Measurements from ENCODE around the gene NFASC. TPM values are rescaled to one million over a fixed set of nuclear protein-coding genes. Genes with fewer than 3 reads are reported as not detected.

The NFASC gene
- total RNA-seq, 1 experiment from 2014 or later, result 16.9 TPM

DNA sequence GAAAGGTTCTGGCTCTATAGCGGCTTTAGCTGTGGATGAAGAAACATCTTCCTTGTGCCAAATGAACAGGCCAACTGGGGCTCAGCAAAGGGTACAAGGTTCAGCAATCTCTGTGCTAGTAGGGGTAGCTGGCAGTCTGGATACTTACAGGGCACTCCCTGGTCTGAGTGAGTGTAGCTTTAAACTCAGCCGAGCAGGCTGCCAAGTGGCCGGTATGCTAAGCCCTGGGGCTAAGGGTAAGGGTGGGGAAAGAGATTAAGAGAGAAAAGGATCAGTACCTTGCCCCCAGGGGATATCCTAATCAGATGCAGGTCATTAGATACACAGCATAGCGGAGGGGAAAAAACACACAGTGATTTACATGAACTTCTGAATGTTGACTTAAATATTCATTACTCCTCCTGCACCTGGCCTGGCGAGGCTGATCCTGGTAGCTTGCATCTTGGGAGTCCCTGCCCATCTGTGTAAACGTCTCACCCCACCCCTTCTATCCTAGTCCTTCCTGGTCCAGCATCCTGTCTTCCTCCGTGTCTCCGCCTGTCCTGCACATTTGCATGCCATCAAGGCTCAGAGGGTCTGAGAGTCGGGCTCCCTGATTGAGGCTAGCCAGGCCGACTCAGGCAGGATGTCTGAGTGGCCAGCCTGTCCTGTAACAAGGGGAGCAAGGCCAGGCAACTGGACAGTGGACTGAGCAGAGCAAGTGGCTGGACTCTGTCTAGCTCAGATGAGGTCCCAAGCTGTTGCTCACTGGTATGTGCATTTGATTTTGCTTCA is 132.9 kb downstream of the NFASC start:
- H3K4me1 ChIP-seq (ENCODE audit: control insufficient read depth, insufficient read depth, low read length), result no peaks in the 10 kb centered on the region
- no peaks in the 10 kb centered on the region for H3K9me3 ChIP-seq (ENCODE audit: control insufficient read depth, insufficient read depth, low read depth, low read length)
- in situ Hi-C loops (cut with HindIII; ENCODE audit: low pct_unique_long_range_greater_than_20kb, low sequenced_read_pairs) (no loop called here), intact Hi-C loops (cut with micrococcal nuclease; ENCODE audit: unreplicated experiment) (no loop called here)
- no peak overlapping the region for H3K4me3 ChIP-seq (ENCODE audit: low read depth in 2 of 2, low read length in 2 of 2)
- POLR2A ChIA-PET, result no interaction called here
- DNase-seq (ENCODE audit: low read depth, low spot score), result no peak
- ATAC-seq, result no peak; the same call in 1 of the 2 replicates
- H3K27me3 ChIP-seq (ENCODE audit: control insufficient read depth, insufficient read depth, low read length), result peaks cover 5% of the 10 kb centered on the region
- CTCF ChIA-PET, result interaction anchor here (1.6 kb wide), 1 partner anchor 14 kb away, joined by 4 read pairs; no protein-coding TSS in a partner anchor
- no peak for TF ChIP-seq POLR2AphosphoS5 (IDR thresholded peaks at IDR 0.05; ENCODE audit: low read depth, low read length)
- no peak for TF ChIP-seq CTCF (IDR thresholded peaks at IDR 0.05)
- no peak for TF ChIP-seq SIN3A (IDR thresholded peaks at IDR 0.05; ENCODE audit: borderline replicate concordance, insufficient read depth, low read depth, low read length)
- TF ChIP-seq REST (IDR thresholded peaks at IDR 0.05; ENCODE audit: insufficient read depth in 1 of 2, low read depth in 2 of 2, low read length in 1 of 2), result no peak
- TF ChIP-seq TCF7L2 (IDR thresholded peaks at IDR 0.05; ENCODE audit: low read depth, low read length), result no peak
- no peak overlapping the region for H3K27ac ChIP-seq (ENCODE audit: low read length)
- no TSS peak for BruUV-seq (replicated peaks)
- H3K36me3 ChIP-seq (ENCODE audit: control insufficient read depth, insufficient read depth, low read length), result no peaks in the 10 kb centered on the region

DNA sequence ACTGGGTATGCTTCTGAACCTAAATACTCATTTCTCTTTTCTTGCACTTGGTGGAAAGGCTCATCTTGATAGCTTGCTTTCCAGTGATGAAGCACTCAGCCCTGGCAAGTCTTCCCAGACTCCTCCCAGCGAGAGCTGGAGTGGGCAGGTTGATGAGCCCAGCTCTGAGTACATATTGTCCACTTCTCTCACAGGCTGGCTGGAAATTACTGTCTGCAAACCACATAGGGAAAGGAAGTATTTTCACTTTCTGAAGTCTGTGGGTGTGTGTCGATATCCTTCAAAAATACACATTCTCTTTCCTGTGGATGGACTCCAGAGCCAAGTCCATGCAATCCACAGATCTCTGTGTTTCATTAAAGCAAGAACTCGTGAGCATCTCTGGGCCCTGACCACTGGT is 133.7 kb downstream of the NFASC start:
- DNase-seq (ENCODE audit: low read depth, low spot score) (no peak), ATAC-seq (no peak)
- no peak overlapping the region for H3K27ac ChIP-seq (ENCODE audit: low read length)
- POLR2A ChIA-PET, result no interaction called here
- peaks cover 5% of the 10 kb centered on the region for H3K27me3 ChIP-seq (ENCODE audit: control insufficient read depth, insufficient read depth, low read length)
- H3K4me3 ChIP-seq (ENCODE audit: low read depth in 2 of 2, low read length in 2 of 2), result no peak overlapping the region
- CTCF ChIA-PET, result no interaction called here
- no peaks in the 10 kb centered on the region for H3K4me1 ChIP-seq (ENCODE audit: control insufficient read depth, insufficient read depth, low read length)
- TF ChIP-seq POLR2AphosphoS5 (IDR thresholded peaks at IDR 0.05; ENCODE audit: low read depth, low read length) (no peak), SIN3A (IDR thresholded peaks at IDR 0.05; ENCODE audit: borderline replicate concordance, insufficient read depth, low read depth, low read length) (no peak), CTCF (IDR thresholded peaks at IDR 0.05) (no peak), TCF7L2 (IDR thresholded peaks at IDR 0.05; ENCODE audit: low read depth, low read length) (no peak), REST (IDR thresholded peaks at IDR 0.05; ENCODE audit: insufficient read depth in 1 of 2, low read depth in 2 of 2, low read length in 1 of 2) (no peak)
- H3K36me3 ChIP-seq (ENCODE audit: control insufficient read depth, insufficient read depth, low read length), result no peaks in the 10 kb centered on the region
- in situ Hi-C loops (cut with HindIII; ENCODE audit: low pct_unique_long_range_greater_than_20kb, low sequenced_read_pairs), result no loop called here
- intact Hi-C loops (cut with micrococcal nuclease; ENCODE audit: unreplicated experiment), result no loop called here
- H3K9me3 ChIP-seq (ENCODE audit: control insufficient read depth, insufficient read depth, low read depth, low read length), result no peaks in the 10 kb centered on the region
- BruUV-seq (replicated peaks), result no TSS peak
